Measurements from ENCODE around the gene TMC7.

The TMC7 gene

GRCh38 chr16:19110537-19111360 lies 127.0 kb downstream of the TMC7 start:
- DNase-seq (ENCODE audit: extremely low read depth in 1 of 2, low read depth in 1 of 2) = no peak

GRCh38 chr16:19112099-19112407 lies 128.3 kb downstream of the TMC7 start:
- DNase-seq (ENCODE audit: extremely low read depth in 1 of 2, low read depth in 1 of 2) = no peak
